Fibroblast of lung (primary cell): ENCODE measurements around the gene OR8B12. TPM values are rescaled to one million over a fixed set of nuclear protein-coding genes. Genes with fewer than 3 reads are reported as not detected.

Experiments
- DNase-seq, 2 donors: peaks; one replicate each; pipeline versions ENCODE4 v3.0.0 to v3.0.0-alpha.2; 2010; ENCODE audit warnings: low read depth in 2 of 2
- H2AFZ ChIP-seq: 2 replicates; pipeline ENCODE4 v1.5.1; 2012; ENCODE audit warnings: low read length, control low read depth, inconsistent platforms
- H3K27ac ChIP-seq: 2 replicates; pipeline ENCODE4 v1.5.1; 2011; ENCODE audit warnings: low read length, control low read depth; ENCODE audit not compliant: insufficient read depth
- H3K27me3 ChIP-seq: 2 replicates; pipeline ENCODE4 v1.5.1; 2011; ENCODE audit warnings: mild to moderate bottlenecking, low read length; ENCODE audit not compliant: control insufficient read depth, insufficient read depth
- H3K36me3 ChIP-seq: 2 replicates; pipeline ENCODE4 v1.5.1; 2011; ENCODE audit warnings: low read length; ENCODE audit not compliant: control insufficient read depth, insufficient read depth
- H3K4me1 ChIP-seq: 2 replicates; pipeline ENCODE4 v1.5.1; 2011; ENCODE audit warnings: low read length; ENCODE audit not compliant: control insufficient read depth, insufficient read depth; ENCODE audit errors: extremely low read depth
- H3K4me2 ChIP-seq: 2 replicates; pipeline ENCODE4 v1.5.1; 2011; ENCODE audit warnings: low read length, control low read depth; ENCODE audit not compliant: insufficient read depth; ENCODE audit errors: extremely low read depth
- H3K4me3 ChIP-seq, 4 experiments: fragments of 200-600 bp in 1 of 4; sonication (generic) in 1 of 4; replicated peaks in 1 of 4; 2 replicates each; pipeline ENCODE4 v1.5.1; 2011 to 2016; ENCODE audit warnings: low read length in 4 of 4, low read depth in 3 of 4, mild to moderate bottlenecking in 3 of 4, control low read depth in 2 of 4, inconsistent platforms in 1 of 4, mixed read lengths in 1 of 4; ENCODE audit not compliant: insufficient read depth in 1 of 4; ENCODE audit errors: control extremely low read depth in 1 of 4
- H3K79me2 ChIP-seq: 2 replicates; pipeline ENCODE4 v1.5.1; 2012; ENCODE audit warnings: mild to moderate bottlenecking, low read length, inconsistent platforms; ENCODE audit not compliant: control insufficient read depth, insufficient read depth
- H3K9ac ChIP-seq: 2 replicates; pipeline ENCODE4 v1.5.1; 2011; ENCODE audit warnings: mild to moderate bottlenecking, low read length, control low read depth; ENCODE audit not compliant: insufficient read depth
- H3K9me3 ChIP-seq: 2 replicates; pipeline ENCODE4 v1.5.1; 2012; ENCODE audit warnings: low read depth, low read length; ENCODE audit not compliant: control insufficient read depth, insufficient read depth
- H4K20me1 ChIP-seq: 2 replicates; pipeline ENCODE4 v1.5.1; 2011; ENCODE audit warnings: low read length; ENCODE audit not compliant: control insufficient read depth, insufficient read depth; ENCODE audit errors: extremely low read depth
- CTCF ChIP-seq, 2 donors: IDR thresholded peaks in 1 of 2; conservative IDR thresholded peaks in 1 of 2; 1 replicate in 1 of 2; 2 replicates in 1 of 2; pipeline ENCODE4 v1.5.1; 2011 to 2012; ENCODE audit warnings: low read length in 2 of 2, control low read depth in 1 of 2, inconsistent platforms in 1 of 2, low read depth in 1 of 2, mild to moderate bottlenecking in 1 of 2
- EZH2 ChIP-seq: IDR thresholded peaks from 2 replicates; pipeline ENCODE4 v1.5.1; 2012; ENCODE audit warnings: low read length, control low read depth, mild to moderate bottlenecking; ENCODE audit errors: missing control alignments
- polyA plus RNA-seq, 2 donors: library from polyadenylated mRNA; depleted of rRNA in 1 of 2; stranded (reverse) in 1 of 2; unstranded in 1 of 2; fragments of >200 nt; gene quantifications; 2 replicates each; pipeline ENCODE4 v1.2.1, GENCODE V29; 2011 to 2012; ENCODE audit warnings: missing spikeins in 1 of 2
- total RNA-seq: library from RNA; depleted of rRNA; stranded (reverse); fragments of >200 nt; gene quantifications from 2 replicates; pipeline ENCODE4 v1.2.1, GENCODE V29; 2014

Gene OR8B12
- total and polyA plus RNA-seq, 2 donors (not counting 1 experiment from before 2014, with no cell fraction given), result not detected

GRCh38 chr11:124582565-124582964 lies 39.1 kb upstream of the OR8B12 start:
- no peaks in the 10 kb centered on the region for H3K4me1 ChIP-seq
- H3K9me3 ChIP-seq, result no peaks in the 10 kb centered on the region
- no peaks in the 10 kb centered on the region for H3K79me2 ChIP-seq
- H3K36me3 ChIP-seq, result no peaks in the 10 kb centered on the region
- no peak overlapping the region for H3K27ac ChIP-seq
- no peak for DNase-seq
- no peak overlapping the region for H3K9ac ChIP-seq
- H3K4me2 ChIP-seq, result no peak overlapping the region
- no peaks in the 10 kb centered on the region for H4K20me1 ChIP-seq
- no peak overlapping the region for H3K4me3 ChIP-seq
- TF ChIP-seq CTCF (conservative IDR thresholded peaks at IDR 0.05 in 1 of 2, IDR thresholded peaks at IDR 0.05 in 1 of 2; ENCODE audit: low read depth in 1 of 2, low read length in 2 of 2) (no peak), EZH2 (no peak)
- H2AFZ ChIP-seq, result no peak overlapping the region
- H3K27me3 ChIP-seq, result no peaks in the 10 kb centered on the region

GRCh38 chr11:124581817-124582216 lies 38.4 kb upstream of the OR8B12 start:
- Histone ChIP-seq H3K4me3 (no peak overlapping the region), H2AFZ (no peak overlapping the region), H3K27me3 (no peaks in the 10 kb centered on the region), H3K4me2 (no peak overlapping the region), H3K36me3 (no peaks in the 10 kb centered on the region), H3K79me2 (no peaks in the 10 kb centered on the region), H3K9ac (no peak overlapping the region), H3K9me3 (no peaks in the 10 kb centered on the region), H3K4me1 (no peaks in the 10 kb centered on the region), H3K27ac (no peak overlapping the region), H4K20me1 (no peaks in the 10 kb centered on the region)
- TF ChIP-seq EZH2 (no peak), CTCF (conservative IDR thresholded peaks at IDR 0.05 in 1 of 2, IDR thresholded peaks at IDR 0.05 in 1 of 2; ENCODE audit: low read depth in 1 of 2, low read length in 2 of 2) (no peak)
- no peak for DNase-seq

- Histone ChIP-seq H3K4me3 (no peak overlapping the region), H3K36me3 (no peaks in the 10 kb centered on the region), H3K9me3 (no peaks in the 10 kb centered on the region), H3K4me1 (no peaks in the 10 kb centered on the region), H2AFZ (no peak overlapping the region), H3K27ac (no peak overlapping the region), H4K20me1 (no peaks in the 10 kb centered on the region), H3K9ac (no peak overlapping the region), H3K27me3 (no peaks in the 10 kb centered on the region), H3K79me2 (no peaks in the 10 kb centered on the region), H3K4me2 (no peak overlapping the region)
- TF ChIP-seq CTCF (conservative IDR thresholded peaks at IDR 0.05 in 1 of 2, IDR thresholded peaks at IDR 0.05 in 1 of 2; ENCODE audit: low read depth in 1 of 2, low read length in 2 of 2) (no peak), EZH2 (no peak)
- DNase-seq, result no peak
Observed at GRCh38 chr11:124578761-124579160, 35.3 kb upstream of the OR8B12 start.
